ENCODE measurements around the gene DMD. TPM values are rescaled to one million over a fixed set of nuclear protein-coding genes. Genes with fewer than 3 reads are reported as not detected.
"Not testable (repeated sequence)": the region's sequence is repeated elsewhere in the genome, so short reads cannot be mapped to it uniquely, and the experiment has no call there.

Gene DMD
- total and polyA plus RNA-seq, 3 experiments from 2014 or later, result 0.03 to 0.48 (median 0.40) TPM

DNA sequence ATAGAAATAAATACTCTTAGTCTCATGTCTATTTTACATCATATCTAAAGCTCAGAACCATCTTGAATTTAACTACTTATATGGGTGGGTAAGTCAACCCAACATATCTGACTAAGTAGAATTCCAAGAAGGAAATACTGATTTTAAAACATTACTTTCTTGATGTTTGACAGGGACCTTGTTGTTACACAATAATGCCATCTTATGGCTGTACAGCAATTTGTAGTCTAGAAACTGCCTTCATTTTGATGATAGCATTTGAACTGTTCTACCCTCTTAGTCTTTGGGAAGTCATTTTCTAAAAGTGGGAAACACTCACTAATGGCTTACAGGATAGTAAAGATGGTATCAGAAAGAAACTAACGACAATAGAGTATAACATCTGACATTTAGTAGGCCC is 929.5 kb downstream of the DMD start:
- no peak for DNase-seq
- Histone ChIP-seq H3K9me3 (ENCODE audit: low read length) (no peaks in the 10 kb centered on the region), H3K27ac (ENCODE audit: low read depth, low read length) (no peak overlapping the region), H3K36me3 (ENCODE audit: insufficient read depth, low read length) (no peaks in the 10 kb centered on the region), H3K4me3 (ENCODE audit: low read length) (no peak overlapping the region), H3K27me3 (ENCODE audit: insufficient read depth, low read length, poor library complexity, severe bottlenecking) (no peaks in the 10 kb centered on the region), H3K4me1 (ENCODE audit: insufficient read depth, low read length) (no peaks in the 10 kb centered on the region)
- POLR2A ChIA-PET, result no interaction called here
- CTCF ChIA-PET, result no interaction called here
- Mint-ChIP-seq H3K27ac (no peak overlapping the region), H3K9me3 (peaks cover 0 to 10% (median 3%) of the 10 kb centered on the region in 5 donors), H3K27me3 (no peaks in the 10 kb centered on the region), H3K36me3 (no peaks in the 10 kb centered on the region), H3K4me3 (no peak overlapping the region), H3K4me1 (no peaks in the 10 kb centered on the region)

DNA sequence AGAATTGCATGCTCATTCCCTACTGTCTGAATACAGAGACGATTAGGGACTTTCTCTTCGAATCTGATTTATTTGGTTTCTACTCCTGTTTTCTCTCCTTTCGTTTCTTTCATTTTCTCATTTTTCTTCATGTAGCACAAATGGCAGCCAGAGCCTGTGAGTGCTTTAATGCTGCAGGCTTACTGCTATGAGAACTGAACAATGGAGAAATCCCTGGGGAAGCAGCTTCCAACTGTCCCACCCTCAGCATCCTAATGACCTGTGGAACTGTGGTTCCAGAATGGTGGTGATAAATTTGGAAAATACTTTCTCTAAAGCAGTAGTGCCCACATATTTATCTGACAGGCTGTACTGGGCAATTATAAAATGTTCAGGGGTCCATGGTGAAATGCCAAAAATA is 930.4 kb downstream of the DMD start:
- H3K27ac Mint-ChIP-seq, result no peak overlapping the region
- peaks cover 0 to 10% (median 3%) of the 10 kb centered on the region in 5 donors for H3K9me3 Mint-ChIP-seq
- no peaks in the 10 kb centered on the region for H3K36me3 Mint-ChIP-seq
- H3K27ac ChIP-seq (ENCODE audit: low read depth, low read length), result no peak overlapping the region
- H3K36me3 ChIP-seq (ENCODE audit: insufficient read depth, low read length), result no peaks in the 10 kb centered on the region
- no peak overlapping the region for H3K4me3 ChIP-seq (ENCODE audit: low read length)
- ChIA-PET CTCF (no interaction called here), POLR2A (no interaction called here)
- H3K27me3 ChIP-seq (ENCODE audit: insufficient read depth, low read length, poor library complexity, severe bottlenecking), result no peaks in the 10 kb centered on the region
- H3K9me3 ChIP-seq (ENCODE audit: low read length), result no peaks in the 10 kb centered on the region
- H3K4me3 Mint-ChIP-seq, result no peak overlapping the region
- H3K4me1 Mint-ChIP-seq, result no peaks in the 10 kb centered on the region
- DNase-seq, result no peak
- no peaks in the 10 kb centered on the region for H3K27me3 Mint-ChIP-seq
- H3K4me1 ChIP-seq (ENCODE audit: insufficient read depth, low read length), result no peaks in the 10 kb centered on the region

DNA sequence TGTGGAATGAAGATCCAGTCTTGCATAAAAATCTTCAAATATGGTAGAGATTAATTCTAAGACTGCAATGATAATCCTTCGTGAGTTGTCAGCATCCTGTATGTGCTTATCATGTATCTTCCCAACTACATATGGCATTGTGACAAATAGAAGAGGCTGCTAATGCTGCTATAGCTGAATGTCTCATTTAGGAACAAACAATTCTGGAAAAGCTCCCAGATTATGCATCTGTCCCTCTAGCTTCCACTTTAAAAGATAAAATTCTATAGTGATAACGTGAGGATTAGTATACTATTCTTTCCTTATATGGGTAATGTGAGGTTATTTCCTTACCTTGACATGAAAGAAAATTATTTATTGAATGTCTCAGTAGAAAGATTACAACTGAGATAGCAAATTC is 930.9 kb downstream of the DMD start:
- Histone ChIP-seq H3K4me3 (ENCODE audit: low read length) (no peak overlapping the region), H3K36me3 (ENCODE audit: insufficient read depth, low read length) (no peaks in the 10 kb centered on the region), H3K9me3 (ENCODE audit: low read length) (no peaks in the 10 kb centered on the region), H3K27ac (ENCODE audit: low read depth, low read length) (no peak overlapping the region), H3K4me1 (ENCODE audit: insufficient read depth, low read length) (no peaks in the 10 kb centered on the region), H3K27me3 (ENCODE audit: insufficient read depth, low read length, poor library complexity, severe bottlenecking) (no peaks in the 10 kb centered on the region)
- CTCF ChIA-PET, result no interaction called here
- Mint-ChIP-seq H3K4me1 (no peaks in the 10 kb centered on the region), H3K36me3 (no peaks in the 10 kb centered on the region), H3K27ac (no peak overlapping the region), H3K9me3 (peaks cover 0 to 10% (median 3%) of the 10 kb centered on the region in 5 donors), H3K4me3 (no peak overlapping the region), H3K27me3 (no peaks in the 10 kb centered on the region)
- POLR2A ChIA-PET, result no interaction called here
- DNase-seq, result no peak

DNA sequence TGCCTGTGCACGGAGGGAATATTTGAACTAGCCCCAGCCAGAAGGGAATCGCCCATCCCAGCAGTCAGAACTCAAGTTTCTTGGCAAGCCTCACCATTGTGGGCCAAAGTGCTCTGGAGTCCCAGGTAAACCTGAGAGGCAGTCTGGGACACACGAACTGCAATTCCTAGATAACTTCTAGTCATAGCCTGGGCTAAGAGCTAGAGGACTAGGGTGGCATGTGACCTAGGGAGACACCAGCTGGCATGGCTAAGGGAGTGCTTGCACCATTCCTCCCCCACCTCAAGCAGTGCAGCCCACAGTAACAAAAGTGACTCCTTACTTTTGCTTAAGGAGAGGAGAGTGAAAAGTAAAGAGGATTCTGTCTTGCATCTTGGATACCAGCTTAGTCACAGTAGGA is 935.2 kb downstream of the DMD start:
- no peaks in the 10 kb centered on the region for H3K4me1 Mint-ChIP-seq

DNA sequence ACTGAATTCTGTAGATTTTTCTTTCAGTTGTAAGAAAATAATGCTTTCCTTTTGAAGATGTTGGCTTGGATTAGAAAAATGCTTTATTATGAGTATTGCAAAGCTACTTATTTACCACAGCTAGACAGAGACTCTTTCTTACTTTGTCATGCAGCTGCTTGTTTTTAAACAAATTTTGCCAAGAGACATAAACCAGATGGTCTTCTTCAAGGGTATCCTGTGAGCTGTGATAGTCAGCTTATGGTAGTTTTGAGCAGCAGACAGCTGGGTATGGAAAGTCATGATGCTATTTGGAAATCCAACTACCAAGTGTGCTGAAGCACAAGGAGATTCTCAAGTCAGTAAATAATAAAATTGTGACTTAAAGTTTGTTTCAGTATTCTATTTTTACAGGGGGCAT is 941.5 kb downstream of the DMD start:
- POLR2A ChIA-PET, result no interaction called here
- no peaks in the 10 kb centered on the region for H3K36me3 Mint-ChIP-seq

More for the DNA sequence above, 935.2 kb downstream of the DMD start:
- no peak overlapping the region for H3K27ac ChIP-seq (ENCODE audit: low read depth, low read length)
- H3K9me3 ChIP-seq (ENCODE audit: low read length), result no peaks in the 10 kb centered on the region
- H3K4me1 ChIP-seq (ENCODE audit: insufficient read depth, low read length), result no peaks in the 10 kb centered on the region
- H3K36me3 ChIP-seq (ENCODE audit: insufficient read depth, low read length), result no peaks in the 10 kb centered on the region
- no peak for DNase-seq
- H3K27me3 ChIP-seq (ENCODE audit: insufficient read depth, low read length, poor library complexity, severe bottlenecking), result no peaks in the 10 kb centered on the region
- ChIA-PET POLR2A (no interaction called here), CTCF (no interaction called here)
- no peak overlapping the region for H3K4me3 ChIP-seq (ENCODE audit: low read length)
- H3K4me3 Mint-ChIP-seq, result no peak overlapping the region
- H3K9me3 Mint-ChIP-seq, result peaks cover 0 to 6% (median 5%) of the 10 kb centered on the region in 5 donors
- H3K27ac Mint-ChIP-seq, result no peak overlapping the region
- H3K27me3 Mint-ChIP-seq, result no peaks in the 10 kb centered on the region
- H3K36me3 Mint-ChIP-seq, result no peaks in the 10 kb centered on the region

DNA sequence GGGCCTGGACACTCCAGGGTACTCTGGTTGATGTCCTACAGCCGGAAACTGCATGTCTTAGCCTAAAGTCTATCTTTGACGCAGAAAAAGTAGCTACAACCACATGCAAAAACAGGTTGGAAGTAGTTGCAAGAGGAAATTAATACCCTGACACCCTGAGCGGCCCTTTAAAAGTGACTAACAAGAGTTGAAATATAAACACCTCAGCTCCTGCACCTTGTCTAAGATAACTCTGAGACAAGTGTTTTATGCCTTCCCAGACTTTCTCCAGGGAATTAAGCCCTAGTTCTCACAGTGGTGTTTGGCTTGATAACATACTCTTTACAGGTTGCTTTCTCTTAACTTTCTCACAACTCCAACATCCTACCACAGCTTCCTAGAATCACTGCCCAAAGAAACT is 943.1 kb downstream of the DMD start:
- CTCF ChIA-PET, result no interaction called here
- no peaks in the 10 kb centered on the region for H3K9me3 ChIP-seq (ENCODE audit: low read length)
- Mint-ChIP-seq H3K4me1 (no peaks in the 10 kb centered on the region), H3K27ac (no peak overlapping the region), H3K4me3 (no peak overlapping the region), H3K9me3 (peaks cover 0 to 15% (median 11%) of the 10 kb centered on the region in 5 donors), H3K27me3 (no peaks in the 10 kb centered on the region), H3K36me3 (peaks cover 0 to 2% (median 0%) of the 10 kb centered on the region in 3 donors)
- H3K4me1 ChIP-seq (ENCODE audit: insufficient read depth, low read length), result no peaks in the 10 kb centered on the region
- no peaks in the 10 kb centered on the region for H3K36me3 ChIP-seq (ENCODE audit: insufficient read depth, low read length)
- H3K27ac ChIP-seq (ENCODE audit: low read depth, low read length), result no peak overlapping the region
- POLR2A ChIA-PET, result no interaction called here
- no peak for DNase-seq
- H3K4me3 ChIP-seq (ENCODE audit: low read length), result no peak overlapping the region
- no peaks in the 10 kb centered on the region for H3K27me3 ChIP-seq (ENCODE audit: insufficient read depth, low read length, poor library complexity, severe bottlenecking)

More for the DNA sequence above, 941.5 kb downstream of the DMD start:
- no peak overlapping the region for H3K27ac Mint-ChIP-seq
- Histone ChIP-seq H3K27me3 (ENCODE audit: insufficient read depth, low read length, poor library complexity, severe bottlenecking) (no peaks in the 10 kb centered on the region), H3K27ac (ENCODE audit: low read depth, low read length) (no peak overlapping the region), H3K4me1 (ENCODE audit: insufficient read depth, low read length) (no peaks in the 10 kb centered on the region), H3K9me3 (ENCODE audit: low read length) (no peaks in the 10 kb centered on the region), H3K36me3 (ENCODE audit: insufficient read depth, low read length) (no peaks in the 10 kb centered on the region), H3K4me3 (ENCODE audit: low read length) (no peak overlapping the region)
- peaks cover 0 to 11% (median 3%) of the 10 kb centered on the region in 5 donors for H3K9me3 Mint-ChIP-seq
- no peak for DNase-seq
- no peaks in the 10 kb centered on the region for H3K4me1 Mint-ChIP-seq
- H3K4me3 Mint-ChIP-seq, result no peak overlapping the region
- no peaks in the 10 kb centered on the region for H3K27me3 Mint-ChIP-seq
- CTCF ChIA-PET, result no interaction called here

DNA sequence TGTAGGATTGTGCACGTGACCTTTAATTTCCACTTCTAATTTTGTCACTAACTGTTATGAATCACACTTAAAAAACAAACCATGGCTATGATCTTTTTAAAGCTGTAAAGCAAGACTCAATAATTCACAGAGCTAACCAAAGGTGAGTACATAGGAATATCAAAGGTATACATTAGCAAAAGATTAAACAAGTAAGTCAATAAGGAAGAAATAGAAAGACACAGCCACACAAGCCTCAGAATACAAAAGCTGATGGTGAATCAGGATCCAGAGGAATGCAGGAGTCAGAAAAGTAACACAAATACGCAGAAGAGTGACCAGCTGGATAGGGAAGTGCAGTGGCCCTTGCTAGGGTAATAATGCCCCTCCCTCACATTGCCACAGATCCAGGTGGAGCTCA is 943.6 kb downstream of the DMD start:
- Mint-ChIP-seq H3K36me3 (peaks cover 0 to 2% (median 0%) of the 10 kb centered on the region in 3 donors), H3K4me1 (no peaks in the 10 kb centered on the region), H3K27me3 (no peaks in the 10 kb centered on the region), H3K27ac (no peak overlapping the region), H3K4me3 (no peak overlapping the region), H3K9me3 (peaks cover 0 to 16% (median 11%) of the 10 kb centered on the region in 5 donors)
- Histone ChIP-seq H3K4me3 (ENCODE audit: low read length) (no peak overlapping the region), H3K27me3 (ENCODE audit: insufficient read depth, low read length, poor library complexity, severe bottlenecking) (no peaks in the 10 kb centered on the region), H3K4me1 (ENCODE audit: insufficient read depth, low read length) (no peaks in the 10 kb centered on the region), H3K9me3 (ENCODE audit: low read length) (no peaks in the 10 kb centered on the region), H3K27ac (ENCODE audit: low read depth, low read length) (no peak overlapping the region), H3K36me3 (ENCODE audit: insufficient read depth, low read length) (no peaks in the 10 kb centered on the region)
- CTCF ChIA-PET, result no interaction called here
- no peak for DNase-seq
- POLR2A ChIA-PET, result no interaction called here

DNA sequence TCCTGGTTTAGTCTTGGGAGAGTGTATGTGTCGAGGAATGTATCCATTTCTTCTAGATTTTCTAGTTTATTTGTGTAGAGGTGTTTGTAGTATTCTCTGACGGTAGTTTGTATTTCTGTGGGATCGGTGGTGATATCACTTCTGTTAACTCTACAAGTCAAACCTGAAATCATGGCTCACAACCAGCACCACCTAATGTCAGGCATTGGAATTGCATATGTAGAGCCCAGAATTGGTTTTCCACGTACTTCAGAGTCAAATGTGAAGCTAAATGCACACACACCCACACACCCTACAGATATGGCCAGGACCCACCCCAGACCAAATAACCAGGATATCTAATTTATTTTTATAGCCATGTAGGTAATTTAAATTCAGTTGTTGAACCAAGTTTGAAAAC is 964.7 kb downstream of the DMD start:
- H3K27ac ChIP-seq (ENCODE audit: low read depth, low read length); H3K27ac Mint-ChIP-seq; H3K36me3 Mint-ChIP-seq; POLR2A ChIA-PET; H3K27me3 ChIP-seq (ENCODE audit: insufficient read depth, low read length, poor library complexity, severe bottlenecking); H3K4me1 Mint-ChIP-seq; H3K36me3 ChIP-seq (ENCODE audit: insufficient read depth, low read length); H3K27me3 Mint-ChIP-seq; DNase-seq; H3K9me3 ChIP-seq (ENCODE audit: low read length); H3K4me1 ChIP-seq (ENCODE audit: insufficient read depth, low read length); H3K4me3 ChIP-seq (ENCODE audit: low read length); CTCF ChIA-PET; H3K9me3 Mint-ChIP-seq; H3K4me3 Mint-ChIP-seq: not testable (repeated sequence)

DNA sequence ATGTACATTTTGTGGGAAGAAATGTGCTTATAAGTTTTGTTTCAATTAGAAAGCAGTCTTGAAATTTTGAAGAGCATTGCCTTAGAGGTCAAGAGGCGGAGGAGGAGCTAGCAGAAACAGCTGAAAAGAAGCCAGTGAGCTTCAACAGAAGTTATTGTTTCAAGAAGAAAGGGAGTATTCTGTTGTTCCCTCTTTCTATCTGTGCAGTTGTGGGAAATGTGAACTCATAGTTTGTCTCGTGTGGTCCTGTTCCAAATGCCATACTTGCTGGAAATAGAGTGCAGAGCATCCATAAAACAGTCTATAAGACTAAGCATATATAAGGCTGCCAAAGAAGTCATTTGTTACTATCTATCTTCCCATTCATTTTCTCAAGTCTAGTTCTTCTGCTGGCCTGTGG is 1015.7 kb downstream of the DMD start:
- Mint-ChIP-seq H3K4me1 (no peaks in the 10 kb centered on the region), H3K27ac (no peak overlapping the region), H3K4me3 (no peak overlapping the region), H3K27me3 (no peaks in the 10 kb centered on the region), H3K9me3 (peaks cover 0 to 8% (median 5%) of the 10 kb centered on the region in 5 donors), H3K36me3 (no peaks in the 10 kb centered on the region)
- Histone ChIP-seq H3K36me3 (ENCODE audit: insufficient read depth, low read length) (no peaks in the 10 kb centered on the region), H3K4me1 (ENCODE audit: insufficient read depth, low read length) (no peaks in the 10 kb centered on the region), H3K27ac (ENCODE audit: low read depth, low read length) (no peak overlapping the region), H3K27me3 (ENCODE audit: insufficient read depth, low read length, poor library complexity, severe bottlenecking) (no peaks in the 10 kb centered on the region), H3K9me3 (ENCODE audit: low read length) (no peaks in the 10 kb centered on the region), H3K4me3 (ENCODE audit: low read length) (no peak overlapping the region)
- POLR2A ChIA-PET, result no interaction called here
- DNase-seq, result no peak
- CTCF ChIA-PET, result no interaction called here

Data from CD8-positive, alpha-beta memory T cell (primary cell).